ENCODE measurements around the gene PFAS.

PFAS gene

GRCh38 chr17:8257801-8258200 lies 8.7 kb downstream of the PFAS start:
- Histone ChIP-seq H3K9me3 (ENCODE audit: control insufficient read depth, low read length) (no peaks in the 10 kb centered on the region), H3K27me3 (ENCODE audit: control insufficient read depth, insufficient read depth, low read length) (no peaks in the 10 kb centered on the region), H3K36me3 (ENCODE audit: control insufficient read depth, insufficient read depth, low read length) (no peaks in the 10 kb centered on the region), H3K9ac (no peak overlapping the region), H3K4me1 (no peaks in the 10 kb centered on the region), H2AFZ (no peak overlapping the region), H3K4me3 (ENCODE audit: low read depth, low read length) (no peak overlapping the region), H3K4me2 (ENCODE audit: low read length) (no peak overlapping the region), H3K27ac (no peak overlapping the region), H3K79me2 (no peaks in the 10 kb centered on the region)
- no peak for TF ChIP-seq CTCF (IDR thresholded peaks at IDR 0.05)

- Histone ChIP-seq H3K27ac (no peak overlapping the region), H3K4me1 (no peaks in the 10 kb centered on the region), H3K4me3 (ENCODE audit: low read depth, low read length) (no peak overlapping the region), H3K9me3 (ENCODE audit: control insufficient read depth, low read length) (no peaks in the 10 kb centered on the region), H3K9ac (no peak overlapping the region), H3K4me2 (ENCODE audit: low read length) (no peak overlapping the region), H2AFZ (no peak overlapping the region), H3K27me3 (ENCODE audit: control insufficient read depth, insufficient read depth, low read length) (no peaks in the 10 kb centered on the region), H3K36me3 (ENCODE audit: control insufficient read depth, insufficient read depth, low read length) (no peaks in the 10 kb centered on the region), H3K79me2 (no peaks in the 10 kb centered on the region)
- no peak for TF ChIP-seq CTCF (IDR thresholded peaks at IDR 0.05)
Observed at GRCh38 chr17:8264320-8264719, 15.2 kb downstream of the PFAS start.

GRCh38 chr17:8264836-8265542 lies 15.9 kb downstream of the PFAS start:
- Histone ChIP-seq H3K4me1 (no peaks in the 10 kb centered on the region), H3K4me2 (ENCODE audit: low read length) (no peak overlapping the region), H3K36me3 (ENCODE audit: control insufficient read depth, insufficient read depth, low read length) (no peaks in the 10 kb centered on the region), H3K9me3 (ENCODE audit: control insufficient read depth, low read length) (no peaks in the 10 kb centered on the region), H2AFZ (no peak overlapping the region), H3K27ac (no peak overlapping the region), H3K9ac (no peak overlapping the region), H3K4me3 (ENCODE audit: low read depth, low read length) (no peak overlapping the region), H3K27me3 (ENCODE audit: control insufficient read depth, insufficient read depth, low read length) (no peaks in the 10 kb centered on the region), H3K79me2 (no peaks in the 10 kb centered on the region)
- no peak for TF ChIP-seq CTCF (IDR thresholded peaks at IDR 0.05)

GRCh38 chr17:8266648-8267479 lies 17.8 kb downstream of the PFAS start:
- H3K27ac ChIP-seq = no peak overlapping the region
- H2AFZ ChIP-seq = no peak overlapping the region
- H3K27me3 ChIP-seq (ENCODE audit: control insufficient read depth, insufficient read depth, low read length) = no peaks in the 10 kb centered on the region
- H3K79me2 ChIP-seq = no peaks in the 10 kb centered on the region
- H3K4me1 ChIP-seq = no peaks in the 10 kb centered on the region
- H3K9ac ChIP-seq = no peak overlapping the region
- no peak for TF ChIP-seq CTCF (IDR thresholded peaks at IDR 0.05)
- H3K4me3 ChIP-seq (ENCODE audit: low read depth, low read length) = no peak overlapping the region
- H3K36me3 ChIP-seq (ENCODE audit: control insufficient read depth, insufficient read depth, low read length) = no peaks in the 10 kb centered on the region
- H3K4me2 ChIP-seq (ENCODE audit: low read length) = no peak overlapping the region
- no peaks in the 10 kb centered on the region for H3K9me3 ChIP-seq (ENCODE audit: control insufficient read depth, low read length)

Data from parathyroid adenoma (tissue), 2 donors.